Endothelial cell of umbilical vein (primary cell): Measurements from ENCODE around the gene ETV6. TPM values are rescaled to one million over a fixed set of nuclear protein-coding genes. Genes with fewer than 3 reads are reported as not detected.

Experiments used
- BruUV-seq: library from RNA; stranded (reverse); fragments of 400-500 nt; replicated peaks from 2 replicates; lab custom pipeline; 2021; lab: Mats Ljungman, UMichigan
- CTCF ChIA-PET: fragments of 300-600, 350-600 bp; sonication (Branson Sonifier 250); formaldehyde crosslinking; loops from one replicate; lab custom pipeline; 2021; ENCODE audit warnings: antibody characterized with exemption, inconsistent platforms; lab: Charles Lee
- POLR2A ChIA-PET: fragments of 300-600, 350-600 bp; sonication (Branson Sonifier 250); formaldehyde crosslinking; loops from one replicate; lab custom pipeline; 2021; ENCODE audit warnings: antibody characterized with exemption, inconsistent platforms; lab: Charles Lee
- DNase-seq: peaks from one replicate; pipeline ENCODE4 v3.0.0-alpha.2; 2011; ENCODE audit warnings: low read depth, low spot score
- FAIRE-seq: peaks from 2 replicates; lab custom pipeline; 2011; peaks lifted over from hg19 to GRCh38; lab: Jason Lieb, UNC
- H2AFZ ChIP-seq: 2 replicates; pipeline ENCODE4 v1.6.0; 2012; ENCODE audit warnings: low read depth, low read length, control low read depth, inconsistent platforms
- H3K27ac ChIP-seq: 2 replicates; pipeline ENCODE4 v1.5.1; 2011; ENCODE audit warnings: low read depth, mild to moderate bottlenecking, control low read depth, low read length, moderate library complexity; ENCODE audit not compliant: insufficient read depth
- H3K27me3 ChIP-seq, 2 experiments: 2 replicates each; pipeline versions ENCODE4 v1.6.0 to v1.6.1; 2011; ENCODE audit warnings: low read length in 2 of 2, mixed read lengths in 1 of 2; ENCODE audit not compliant: control insufficient read depth in 2 of 2, insufficient read depth in 2 of 2
- H3K36me3 ChIP-seq, 2 experiments: 2 replicates in 1 of 2; 3 replicates in 1 of 2; pipeline ENCODE4 v1.5.1; 2011; ENCODE audit warnings: low read length in 2 of 2, mild to moderate bottlenecking in 1 of 2, moderate library complexity in 1 of 2; ENCODE audit not compliant: control insufficient read depth in 2 of 2, insufficient read depth in 2 of 2; ENCODE audit errors: extremely low read depth in 1 of 2
- H3K4me1 ChIP-seq: 3 replicates; pipeline ENCODE4 v1.5.1; 2011; ENCODE audit warnings: mild to moderate bottlenecking, low read length; ENCODE audit not compliant: control insufficient read depth, insufficient read depth; ENCODE audit errors: extremely low read depth
- H3K4me2 ChIP-seq: 2 replicates; pipeline ENCODE4 v1.6.1; 2011; ENCODE audit warnings: low read length, control low read depth, mixed read lengths; ENCODE audit not compliant: insufficient read depth
- H3K4me3 ChIP-seq, 3 experiments: fragments of 200-600 bp in 1 of 3; sonication (generic), shearing (Covaris generic) in 1 of 3; replicated peaks in 1 of 3; 2 replicates each; pipeline ENCODE4 v1.5.1; 2011 to 2016; ENCODE audit warnings: control low read depth in 3 of 3, low read length in 3 of 3, mild to moderate bottlenecking in 2 of 3, inconsistent platforms in 1 of 3, low read depth in 1 of 3, moderate library complexity in 1 of 3; ENCODE audit not compliant: insufficient read depth in 1 of 3
- H3K79me2 ChIP-seq: 2 replicates; pipeline ENCODE4 v1.6.0; 2012; ENCODE audit warnings: low read length, inconsistent platforms; ENCODE audit not compliant: control insufficient read depth, insufficient read depth
- H3K9ac ChIP-seq: replicated peaks from 2 replicates; pipeline ENCODE3; 2011; ENCODE audit warnings: low read length, control low read depth; ENCODE audit not compliant: insufficient read depth; ENCODE audit errors: extremely low read depth
- H3K9me1 ChIP-seq: replicated peaks from 3 replicates; pipeline ENCODE4 v1.6.0; 2011; ENCODE audit warnings: mild to moderate bottlenecking, low read length; ENCODE audit not compliant: control insufficient read depth, insufficient read depth; ENCODE audit errors: extremely low read depth
- H3K9me3 ChIP-seq: replicated peaks from 2 replicates; pipeline ENCODE4 v1.5.1; 2012; ENCODE audit warnings: low read length, inconsistent platforms; ENCODE audit not compliant: control insufficient read depth, insufficient read depth
- H4K20me1 ChIP-seq: replicated peaks from 2 replicates; pipeline ENCODE3; 2011; ENCODE audit warnings: mild to moderate bottlenecking, low read length; ENCODE audit not compliant: control insufficient read depth, insufficient read depth; ENCODE audit errors: extremely low read depth
- CTCF ChIP-seq, 2 donors: IDR thresholded peaks; 1 replicate in 1 of 2; 2 replicates in 1 of 2; pipeline ENCODE4 v1.5.1; 2011; ENCODE audit warnings: low read length in 2 of 2, mild to moderate bottlenecking in 2 of 2, moderate library complexity in 2 of 2, control low read depth in 1 of 2, inconsistent platforms in 1 of 2, low read depth in 1 of 2; ENCODE audit not compliant: insufficient read depth in 1 of 2; ENCODE audit errors: extremely low read depth in 1 of 2
- EZH2 ChIP-seq: IDR thresholded peaks from 2 replicates; pipeline ENCODE4 v1.6.1; 2012; ENCODE audit warnings: borderline replicate concordance, low read depth, mild to moderate bottlenecking, moderate library complexity, low read length, inconsistent platforms; ENCODE audit not compliant: severe bottlenecking
- FOS ChIP-seq: IDR thresholded peaks from 2 replicates; pipeline ENCODE4 v1.6.1; 2011; ENCODE audit warnings: mild to moderate bottlenecking, low read length, moderate library complexity, borderline replicate concordance; ENCODE audit not compliant: insufficient read depth
- GATA2 ChIP-seq: IDR thresholded peaks from 2 replicates; pipeline ENCODE4 v1.7.0; 2011; ENCODE audit warnings: low read depth, mild to moderate bottlenecking, moderate library complexity, mixed read lengths, low read length; ENCODE audit not compliant: insufficient read length, insufficient read depth
- JUN ChIP-seq: IDR thresholded peaks from 2 replicates; pipeline ENCODE4 v1.6.1; 2011; ENCODE audit warnings: borderline replicate concordance, low read depth; ENCODE audit not compliant: insufficient read length, insufficient read depth
- MYC ChIP-seq: IDR thresholded peaks from one replicate; pipeline ENCODE4 v1.6.1; 2011; ENCODE audit warnings: mild to moderate bottlenecking, low read depth, low read length
- POLR2A ChIP-seq: IDR thresholded peaks from 2 replicates; pipeline ENCODE4 v1.6.1; 2012; ENCODE audit warnings: low read depth, mild to moderate bottlenecking, control low read depth, low read length
- POLR2AphosphoS5 ChIP-seq: IDR thresholded peaks from 2 replicates; pipeline ENCODE4 v1.6.1; 2012; ENCODE audit warnings: low read depth, mild to moderate bottlenecking, control low read depth, low read length, moderate library complexity; ENCODE audit not compliant: insufficient read depth
- dilution Hi-C: fragments of 300-500 bp; cut with MboI; formaldehyde crosslinking; loops from one replicate; pipeline ENCODE4 v1.15.0; 2019; ENCODE audit warnings: low sequenced_read_pairs; ENCODE audit not compliant: extremely low pct_ligation_motif_present
- intact Hi-C: fragments of 100-400 bp; cut with micrococcal nuclease; formaldehyde crosslinking; loops from one replicate; pipeline ENCODE4 v1.10.0; 2022
- polyA plus RNA-seq, 4 experiments: library from polyadenylated mRNA; depleted of rRNA in 3 of 4; stranded (reverse) in 3 of 4; unstranded in 1 of 4; fragments of >200 nt; gene quantifications; 2 replicates each; pipeline versions ENCODE4 v1.2.1 to v1.2.3, GENCODE V29; 2011 to 2012; ENCODE audit warnings: missing spikeins in 1 of 4
- total RNA-seq: library from RNA; stranded (reverse); gene quantifications from 2 replicates; pipeline ENCODE4 v1.2.3, GENCODE V29; 2021
- TF ChIP-seq, protein P1 (sequence below): IDR thresholded peaks from 2 replicates; pipeline ENCODE4 v1.6.1; 2011; ENCODE audit not compliant: insufficient read depth, insufficient read length

The ETV6 gene
- total and polyA plus RNA-seq, 2 donors (not counting 3 experiments of a cell fraction or from before 2014, with no cell fraction given), result 15.9 to 57.1 TPM

- Histone ChIP-seq H4K20me1 (no peaks in the 10 kb centered on the region), H3K4me2 (peak overlapping the region; percentile 30), H3K27ac (peak overlapping the region; percentile 85), H3K79me2 (peaks cover 38% of the 10 kb centered on the region), H3K9ac (peak overlapping the region; percentile 33), H3K27me3 (no peaks in the 10 kb centered on the region), H3K36me3 (no peaks in the 10 kb centered on the region), H3K9me1 (no peaks in the 10 kb centered on the region), H3K4me3 (no peak overlapping the region), H2AFZ (no peak overlapping the region), H3K4me1 (peaks cover 41% of the 10 kb centered on the region), H3K9me3 (no peaks in the 10 kb centered on the region)
- no peak for FAIRE-seq
- TF ChIP-seq POLR2A (no peak), GATA2 (no peak), POLR2AphosphoS5 (no peak), JUN (no peak), CTCF (IDR thresholded peaks at IDR 0.05; ENCODE audit: extremely low read depth in 1 of 2, insufficient read depth in 1 of 2, low read depth in 1 of 2, low read length in 2 of 2) (no peak), EZH2 (no peak), MYC (no peak), FOS (no peak)
- TF ChIP-seq, protein P1, sequence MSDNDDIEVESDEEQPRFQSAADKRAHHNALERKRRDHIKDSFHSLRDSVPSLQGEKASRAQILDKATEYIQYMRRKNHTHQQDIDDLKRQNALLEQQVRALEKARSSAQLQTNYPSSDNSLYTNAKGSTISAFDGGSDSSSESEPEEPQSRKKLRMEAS, result no peak
- TSS peak; percentile 15 for BruUV-seq
- ChIA-PET CTCF (interaction anchor here (0.6 to 1.6 kb wide), 3 partner anchors 23 to 42 kb away, joined by 3 to 4 read pairs (median 3); no protein-coding TSS in a partner anchor), POLR2A (interaction anchor here (0.6 kb wide), 1 partner anchor 15 kb away, joined by 3 read pairs; no protein-coding TSS in a partner anchor)
- DNase-seq, result no peak
- dilution Hi-C loops, result no loop called here
- intact Hi-C loops, result loop anchor here (2.0 to 5.0 kb wide), 4 partner anchors 35 to 185 kb away; no protein-coding TSS in a partner anchor
These were observed 117.7 kb downstream of the ETV6 start for GRCh38 chr12:11767029-11767724.
